PC-3 (cell line): Measurements from ENCODE around the gene SNRPF.

Experiments used
- CTCF ChIP-seq: fragments of 300-600 bp; sonication (generic); conservative IDR thresholded peaks from 2 replicates; pipeline ENCODE4 v1.5.1; 2017; ENCODE audit warnings: antibody characterized with exemption, low read depth, mild to moderate bottlenecking, low read length
- EZH2 ChIP-seq: fragments of 300-600 bp; sonication (generic); IDR thresholded peaks from one replicate; pipeline ENCODE4 v1.6.1; 2017; ENCODE audit warnings: antibody characterized with exemption, mild to moderate bottlenecking, low read length; ENCODE audit not compliant: unreplicated experiment

- TF ChIP-seq EZH2 (no peak), CTCF (no peak)
Observed at GRCh38 chr12:95857799-95858198, 953 bp upstream of the SNRPF start.
